Measurements from ENCODE around the gene LSM4.

- no peak for TF ChIP-seq CTCF (conservative IDR thresholded peaks at IDR 0.05 in 1 of 2, IDR thresholded peaks at IDR 0.05 in 1 of 2; ENCODE audit: extremely low read depth in 1 of 2, insufficient read depth in 1 of 2, low read depth in 1 of 2, low read length in 2 of 2)
- no peak for TF ChIP-seq EZH2 (IDR thresholded peaks at IDR 0.05; ENCODE audit: borderline replicate concordance, low read length)
Observed at GRCh38 chr19:18357041-18357440, 34.2 kb upstream of the LSM4 start.

All from mammary epithelial cell (primary cell).